Bronchial epithelial cell (primary cell): ENCODE measurements around the gene DST. TPM values are rescaled to one million over a fixed set of nuclear protein-coding genes. Genes with fewer than 3 reads are reported as not detected.

Source experiments
- DNase-seq: peaks from one replicate; pipeline ENCODE4 v3.0.0-alpha.2; 2010; ENCODE audit warnings: low read depth
- FAIRE-seq: peaks from 2 replicates; lab custom pipeline; 2011; peaks lifted over from hg19 to GRCh38; lab: Jason Lieb, UNC
- H3K27me3 ChIP-seq: 2 replicates; pipeline ENCODE4 v1.5.1; 2011; ENCODE audit warnings: low read length; ENCODE audit not compliant: control insufficient read depth, insufficient read depth
- H3K36me3 ChIP-seq: 2 replicates; pipeline ENCODE4 v1.5.1; 2011; ENCODE audit warnings: low read length; ENCODE audit not compliant: control insufficient read depth, insufficient read depth
- H3K4me3 ChIP-seq: 2 replicates; pipeline ENCODE4 v1.5.1; 2011; ENCODE audit warnings: mild to moderate bottlenecking, low read depth, low read length, control low read depth
- CTCF ChIP-seq: IDR thresholded peaks from 2 replicates; pipeline ENCODE4 v1.5.1; 2011; ENCODE audit warnings: mild to moderate bottlenecking, moderate library complexity, low read length, control low read depth, inconsistent platforms; ENCODE audit not compliant: insufficient read depth, severe bottlenecking
- total RNA-seq: library from RNA; depleted of rRNA; stranded (reverse); fragments of >200 nt; gene quantifications from 2 replicates; pipeline ENCODE4 v1.2.1, GENCODE V29; 2014

Gene DST
- total RNA-seq, 1 donor from 2014 or later = 450 TPM

DNA sequence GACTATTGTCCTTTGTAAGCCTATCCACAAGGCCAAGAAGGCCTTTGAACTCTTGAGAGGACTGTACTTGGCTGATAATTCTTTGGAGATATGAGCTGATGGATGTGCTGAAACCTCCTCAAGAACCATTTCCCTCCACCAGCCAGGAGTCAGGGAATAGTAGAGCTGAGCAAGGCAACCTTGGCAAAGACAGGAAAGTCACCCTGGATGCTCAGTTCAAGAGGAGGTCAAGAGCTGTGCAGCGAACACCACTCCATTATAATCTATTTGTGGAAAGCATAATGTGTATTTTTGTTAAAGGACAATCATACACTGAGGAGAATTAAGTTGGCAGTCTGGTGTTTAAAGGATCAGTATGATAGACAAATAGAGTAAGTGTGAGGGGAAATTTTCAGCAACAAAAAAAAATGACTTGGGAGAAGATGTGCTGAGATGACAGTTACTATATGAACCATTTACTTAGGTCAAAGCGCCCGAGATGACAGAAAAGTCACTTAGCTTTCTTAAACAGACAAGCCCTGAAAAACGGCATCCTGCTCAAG, 218.1 kb downstream of the DST start:
- TF ChIP-seq CTCF = no peak
- Histone ChIP-seq H3K4me3 (no peak overlapping the region), H3K36me3 (no peaks in the 10 kb centered on the region), H3K27me3 (no peaks in the 10 kb centered on the region)
- DNase-seq (no peak), FAIRE-seq (no peak)

- TF ChIP-seq CTCF = no peak
- Histone ChIP-seq H3K4me3 (no peak overlapping the region), H3K36me3 (no peaks in the 10 kb centered on the region), H3K27me3 (no peaks in the 10 kb centered on the region)
- FAIRE-seq (no peak), DNase-seq (no peak)
These were observed 218.6 kb downstream of the DST start for GRCh38 chr6:56424064-56424463.

DNA sequence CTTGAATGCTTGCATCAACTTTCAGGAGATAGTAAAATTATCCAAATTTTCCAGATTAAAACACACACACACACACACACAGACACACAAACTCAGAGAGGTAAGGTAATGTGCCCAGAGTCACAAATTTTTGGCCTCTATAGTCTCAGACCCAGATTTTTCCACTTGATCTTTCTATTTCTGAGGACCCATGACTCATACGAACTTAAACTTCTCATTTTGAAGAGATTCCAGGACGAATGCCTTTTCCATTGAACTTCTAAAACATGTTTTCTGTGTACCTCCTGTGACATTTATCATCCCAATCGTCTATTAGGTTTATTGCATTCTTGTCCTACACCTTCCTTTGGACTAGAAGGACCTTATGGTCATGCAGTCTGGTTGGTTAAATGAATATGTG, 222.4 kb downstream of the DST start:
- no peak overlapping the region for H3K4me3 ChIP-seq
- DNase-seq = no peak
- TF ChIP-seq CTCF = no peak
- no peaks in the 10 kb centered on the region for H3K27me3 ChIP-seq
- H3K36me3 ChIP-seq = no peaks in the 10 kb centered on the region
- FAIRE-seq = no peak

DNA sequence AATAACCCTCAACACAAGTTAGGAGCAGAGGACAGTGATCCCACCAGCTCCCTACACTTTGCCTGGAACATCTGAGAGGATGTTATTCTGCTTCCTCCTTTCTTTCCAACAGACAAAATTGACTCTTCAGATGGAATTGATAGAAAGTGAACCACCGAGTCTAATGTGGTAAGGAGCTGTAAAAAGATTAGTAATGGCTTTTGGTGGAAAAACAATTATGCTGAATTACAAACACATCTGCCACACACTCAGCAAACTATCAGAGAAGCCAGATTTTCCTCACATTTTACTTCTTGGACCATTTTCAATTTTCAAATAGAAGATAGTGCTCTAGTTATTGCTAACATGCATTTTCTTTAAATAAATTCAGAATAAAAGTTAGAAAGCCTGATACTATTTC, 223.5 kb downstream of the DST start:
- FAIRE-seq = no peak
- TF ChIP-seq CTCF = no peak
- Histone ChIP-seq H3K36me3 (no peaks in the 10 kb centered on the region), H3K4me3 (no peak overlapping the region), H3K27me3 (no peaks in the 10 kb centered on the region)
- DNase-seq = no peak

GRCh38 chr6:56417823-56418222, 224.9 kb downstream of the DST start:
- H3K27me3 ChIP-seq = no peaks in the 10 kb centered on the region
- H3K36me3 ChIP-seq = no peaks in the 10 kb centered on the region
- TF ChIP-seq CTCF = no peak
- no peak overlapping the region for H3K4me3 ChIP-seq
- no peak for DNase-seq
- FAIRE-seq = no peak

GRCh38 chr6:56416247-56416646, 226.4 kb downstream of the DST start:
- no peaks in the 10 kb centered on the region for H3K27me3 ChIP-seq
- FAIRE-seq (no peak), DNase-seq (no peak)
- H3K4me3 ChIP-seq = no peak overlapping the region
- no peaks in the 10 kb centered on the region for H3K36me3 ChIP-seq
- TF ChIP-seq CTCF = no peak
